ENCODE data around the gene VIPR2.

VIPR2 gene

GRCh38 chr7:159017741-159018140 is 126.9 kb downstream of the VIPR2 start:
- 71% methylated on average over 2 of the region's 3 CpGs for WGBS
- H3K4me1 ChIP-seq (ENCODE audit: insufficient read depth, low read length): 0 out of 2 replicates have a peak, but pooled peaks cover 3% of the 10 kb centered on the region

GRCh38 chr7:159017210-159017609 is 127.5 kb downstream of the VIPR2 start:
- Histone ChIP-seq H3K27ac (ENCODE audit: low read depth, low read length) (no peak overlapping the region), H3K9ac (ENCODE audit: low read depth, low read length) (no peak overlapping the region), H3K27me3 (ENCODE audit: insufficient read depth, low read length) (no peaks in the 10 kb centered on the region), H3K36me3 (ENCODE audit: insufficient read depth, low read length) (no peaks in the 10 kb centered on the region), H3K9me3 (ENCODE audit: insufficient read depth, low read depth, low read length) (peaks cover 43% of the 10 kb centered on the region), H3K4me3 (ENCODE audit: low read length) (no peak overlapping the region), H3K4me1 (ENCODE audit: insufficient read depth, low read length) (0 out of 2 replicates have a peak, but pooled peaks cover 3% of the 10 kb centered on the region)
- WGBS: 90% methylated on average over 10 of the region's 10 CpGs

More at GRCh38 chr7:159017741-159018140, 126.9 kb downstream of the VIPR2 start:
- Histone ChIP-seq H3K9ac (ENCODE audit: low read depth, low read length) (no peak overlapping the region), H3K4me3 (ENCODE audit: low read length) (no peak overlapping the region), H3K27me3 (ENCODE audit: insufficient read depth, low read length) (no peaks in the 10 kb centered on the region), H3K9me3 (ENCODE audit: insufficient read depth, low read depth, low read length) (peaks cover 38% of the 10 kb centered on the region), H3K27ac (ENCODE audit: low read depth, low read length) (no peak overlapping the region), H3K36me3 (ENCODE audit: insufficient read depth, low read length) (no peaks in the 10 kb centered on the region)

GRCh38 chr7:159016591-159016990 is 128.1 kb downstream of the VIPR2 start:
- Histone ChIP-seq H3K9ac (ENCODE audit: low read depth, low read length) (no peak overlapping the region), H3K9me3 (ENCODE audit: insufficient read depth, low read depth, low read length) (peaks cover 47% of the 10 kb centered on the region), H3K4me3 (ENCODE audit: low read length) (no peak overlapping the region), H3K27ac (ENCODE audit: low read depth, low read length) (no peak overlapping the region), H3K27me3 (ENCODE audit: insufficient read depth, low read length) (no peaks in the 10 kb centered on the region), H3K36me3 (ENCODE audit: insufficient read depth, low read length) (no peaks in the 10 kb centered on the region), H3K4me1 (ENCODE audit: insufficient read depth, low read length) (0 out of 2 replicates have a peak, but pooled peaks cover 3% of the 10 kb centered on the region)
- 90% methylated on average over 19 of the region's 19 CpGs for WGBS

- Histone ChIP-seq H3K9ac (ENCODE audit: low read depth, low read length) (no peak overlapping the region), H3K36me3 (ENCODE audit: insufficient read depth, low read length) (no peaks in the 10 kb centered on the region), H3K27ac (ENCODE audit: low read depth, low read length) (no peak overlapping the region; the same call in 1 of the 2 replicates), H3K9me3 (ENCODE audit: insufficient read depth, low read depth, low read length) (peaks cover 50% of the 10 kb centered on the region), H3K27me3 (ENCODE audit: insufficient read depth, low read length) (no peaks in the 10 kb centered on the region), H3K4me1 (ENCODE audit: insufficient read depth, low read length) (0 out of 2 replicates have a peak, but pooled peaks cover 3% of the 10 kb centered on the region), H3K4me3 (ENCODE audit: low read length) (no peak overlapping the region)
- 65% methylated on average over 23 of the region's 24 CpGs for WGBS
Measured at GRCh38 chr7:159015454-159016410, 128.9 kb downstream of the VIPR2 start.

- Histone ChIP-seq H3K9ac (ENCODE audit: low read depth, low read length) (no peak overlapping the region), H3K4me3 (ENCODE audit: low read length) (no peak overlapping the region), H3K9me3 (ENCODE audit: insufficient read depth, low read depth, low read length) (peaks cover 47% of the 10 kb centered on the region), H3K27me3 (ENCODE audit: insufficient read depth, low read length) (no peaks in the 10 kb centered on the region), H3K36me3 (ENCODE audit: insufficient read depth, low read length) (no peaks in the 10 kb centered on the region), H3K4me1 (ENCODE audit: insufficient read depth, low read length) (0 out of 2 replicates have a peak, but pooled peaks cover 3% of the 10 kb centered on the region), H3K27ac (ENCODE audit: low read depth, low read length) (no peak overlapping the region)
- WGBS: 80% methylated on average over 6 of the region's 6 CpGs
Measured at GRCh38 chr7:159015081-159015453, 129.6 kb downstream of the VIPR2 start.

- H3K27me3 ChIP-seq (ENCODE audit: insufficient read depth, low read length): no peaks in the 10 kb centered on the region
- no peak overlapping the region for H3K27ac ChIP-seq (ENCODE audit: low read depth, low read length)
- H3K4me3 ChIP-seq (ENCODE audit: low read length): no peak overlapping the region
- H3K36me3 ChIP-seq (ENCODE audit: insufficient read depth, low read length): no peaks in the 10 kb centered on the region
- H3K9ac ChIP-seq (ENCODE audit: low read depth, low read length): no peak overlapping the region
- peaks cover 44% of the 10 kb centered on the region for H3K9me3 ChIP-seq (ENCODE audit: insufficient read depth, low read depth, low read length)
- 0 out of 2 replicates have a peak, but pooled peaks cover 3% of the 10 kb centered on the region for H3K4me1 ChIP-seq (ENCODE audit: insufficient read depth, low read length)
- WGBS: 90% methylated on average over 20 of the region's 20 CpGs
Measured at GRCh38 chr7:159014297-159015062, 130.2 kb downstream of the VIPR2 start.

- Histone ChIP-seq H3K9me3 (ENCODE audit: insufficient read depth, low read depth, low read length) (peaks cover 38% of the 10 kb centered on the region), H3K4me1 (ENCODE audit: insufficient read depth, low read length) (0 out of 2 replicates have a peak, but pooled peaks cover 3% of the 10 kb centered on the region), H3K4me3 (ENCODE audit: low read length) (no peak overlapping the region), H3K27ac (ENCODE audit: low read depth, low read length) (no peak overlapping the region), H3K9ac (ENCODE audit: low read depth, low read length) (no peak overlapping the region), H3K36me3 (ENCODE audit: insufficient read depth, low read length) (no peaks in the 10 kb centered on the region), H3K27me3 (ENCODE audit: insufficient read depth, low read length) (no peaks in the 10 kb centered on the region)
- WGBS: 89% methylated on average over 9 of the region's 9 CpGs
Measured at GRCh38 chr7:159013825-159014289, 130.8 kb downstream of the VIPR2 start.

- H3K27ac ChIP-seq (ENCODE audit: low read depth, low read length): no peak overlapping the region
- H3K27me3 ChIP-seq (ENCODE audit: insufficient read depth, low read length): no peaks in the 10 kb centered on the region
- peaks cover 34% of the 10 kb centered on the region; the same call in 1 of the 2 replicates for H3K9me3 ChIP-seq (ENCODE audit: insufficient read depth, low read depth, low read length)
- no peaks in the 10 kb centered on the region for H3K36me3 ChIP-seq (ENCODE audit: insufficient read depth, low read length)
- H3K4me3 ChIP-seq (ENCODE audit: low read length): no peak overlapping the region
- H3K9ac ChIP-seq (ENCODE audit: low read depth, low read length): no peak overlapping the region
- WGBS: 86% methylated on average over 18 of the region's 18 CpGs
- 0 out of 2 replicates have a peak, but pooled peaks cover 3% of the 10 kb centered on the region for H3K4me1 ChIP-seq (ENCODE audit: insufficient read depth, low read length)
Measured at GRCh38 chr7:159013181-159013690, 131.4 kb downstream of the VIPR2 start.

- H3K27me3 ChIP-seq (ENCODE audit: insufficient read depth, low read length): no peaks in the 10 kb centered on the region
- H3K27ac ChIP-seq (ENCODE audit: low read depth, low read length): no peak overlapping the region
- no peaks in the 10 kb centered on the region for H3K36me3 ChIP-seq (ENCODE audit: insufficient read depth, low read length)
- no peak overlapping the region for H3K4me3 ChIP-seq (ENCODE audit: low read length)
- H3K4me1 ChIP-seq (ENCODE audit: insufficient read depth, low read length): 0 out of 2 replicates have a peak, but pooled peaks cover 3% of the 10 kb centered on the region
- H3K9ac ChIP-seq (ENCODE audit: low read depth, low read length): no peak overlapping the region
- 88% methylated on average over 12 of the region's 12 CpGs for WGBS
- H3K9me3 ChIP-seq (ENCODE audit: insufficient read depth, low read depth, low read length): peaks cover 36% of the 10 kb centered on the region; the same call in 1 of the 2 replicates
Measured at GRCh38 chr7:159012353-159013069, 132.2 kb downstream of the VIPR2 start.

GRCh38 chr7:159011722-159012022 is 133.0 kb downstream of the VIPR2 start:
- WGBS: 84% methylated on average over 3 of the region's 3 CpGs
- no peak overlapping the region for H3K27ac ChIP-seq (ENCODE audit: low read depth, low read length)
- 0 out of 2 replicates have a peak, but pooled peaks cover 3% of the 10 kb centered on the region for H3K4me1 ChIP-seq (ENCODE audit: insufficient read depth, low read length)
- no peaks in the 10 kb centered on the region for H3K36me3 ChIP-seq (ENCODE audit: insufficient read depth, low read length)
- H3K4me3 ChIP-seq (ENCODE audit: low read length): no peak overlapping the region
- H3K9ac ChIP-seq (ENCODE audit: low read depth, low read length): no peak overlapping the region
- peaks cover 36% of the 10 kb centered on the region; the same call in 1 of the 2 replicates for H3K9me3 ChIP-seq (ENCODE audit: insufficient read depth, low read depth, low read length)
- H3K27me3 ChIP-seq (ENCODE audit: insufficient read depth, low read length): no peaks in the 10 kb centered on the region
